ENCODE results near the gene SIL1.

SIL1 gene

DNA sequence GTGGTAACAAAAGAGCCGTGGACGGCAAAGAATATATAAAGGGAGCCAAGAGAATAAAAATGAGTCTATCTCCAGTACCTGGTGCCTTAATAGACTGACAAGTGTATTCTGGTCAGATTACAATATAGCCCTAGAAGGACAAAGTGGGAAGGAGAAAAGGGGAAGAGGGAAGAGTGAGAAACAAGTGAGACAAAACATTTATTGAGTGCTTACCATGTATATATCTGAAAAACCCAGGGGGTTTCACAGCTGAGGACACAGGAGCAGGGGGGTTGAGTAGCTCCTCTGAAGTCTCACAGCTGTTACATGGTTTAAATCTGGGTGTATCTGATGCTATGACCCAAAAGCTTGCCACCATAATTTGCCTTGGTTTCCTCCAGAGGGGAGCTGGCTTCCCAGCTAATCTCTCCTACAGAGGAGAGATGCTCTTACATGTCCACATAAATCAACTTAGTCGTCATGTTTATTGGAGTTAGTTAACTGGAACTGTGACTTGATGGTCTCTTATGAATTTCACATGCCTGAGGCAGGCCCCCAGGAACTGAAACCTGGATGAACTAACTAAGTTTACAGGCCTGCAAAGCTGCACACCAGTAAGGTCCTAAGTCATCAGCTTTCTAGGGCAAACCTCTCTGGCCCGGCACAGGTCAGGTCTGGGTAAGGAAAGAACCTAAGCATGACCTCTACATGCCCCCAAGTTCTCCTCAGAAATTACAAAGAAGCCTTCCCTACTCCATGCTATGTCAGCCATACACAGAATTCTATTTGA, 15.5 kb downstream of the SIL1 start:
- TF ChIP-seq TEAD4 (IDR thresholded peaks at IDR 0.05) (no peak), FOXM1 (IDR thresholded peaks at IDR 0.05; ENCODE audit: borderline replicate concordance, low read depth) (no peak), RAD21 (IDR thresholded peaks at IDR 0.05; ENCODE audit: low read depth) (no peak), CEBPB (IDR thresholded peaks at IDR 0.05) (no peak), TCF12 (IDR thresholded peaks at IDR 0.05; ENCODE audit: low read depth) (no peak), EP300 (IDR thresholded peaks at IDR 0.05; ENCODE audit: borderline replicate concordance) (no peak), YY1 (IDR thresholded peaks at IDR 0.05; ENCODE audit: low read depth) (no peak)
- TF ChIP-seq, protein P1, sequence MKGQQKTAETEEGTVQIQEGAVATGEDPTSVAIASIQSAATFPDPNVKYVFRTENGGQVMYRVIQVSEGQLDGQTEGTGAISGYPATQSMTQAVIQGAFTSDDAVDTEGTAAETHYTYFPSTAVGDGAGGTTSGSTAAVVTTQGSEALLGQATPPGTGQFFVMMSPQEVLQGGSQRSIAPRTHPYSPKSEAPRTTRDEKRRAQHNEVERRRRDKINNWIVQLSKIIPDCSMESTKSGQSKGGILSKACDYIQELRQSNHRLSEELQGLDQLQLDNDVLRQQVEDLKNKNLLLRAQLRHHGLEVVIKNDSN (IDR thresholded peaks at IDR 0.05), result no peak
- TF ChIP-seq, protein P2, sequence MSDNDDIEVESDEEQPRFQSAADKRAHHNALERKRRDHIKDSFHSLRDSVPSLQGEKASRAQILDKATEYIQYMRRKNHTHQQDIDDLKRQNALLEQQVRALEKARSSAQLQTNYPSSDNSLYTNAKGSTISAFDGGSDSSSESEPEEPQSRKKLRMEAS (IDR thresholded peaks at IDR 0.05), result no peak

DNA sequence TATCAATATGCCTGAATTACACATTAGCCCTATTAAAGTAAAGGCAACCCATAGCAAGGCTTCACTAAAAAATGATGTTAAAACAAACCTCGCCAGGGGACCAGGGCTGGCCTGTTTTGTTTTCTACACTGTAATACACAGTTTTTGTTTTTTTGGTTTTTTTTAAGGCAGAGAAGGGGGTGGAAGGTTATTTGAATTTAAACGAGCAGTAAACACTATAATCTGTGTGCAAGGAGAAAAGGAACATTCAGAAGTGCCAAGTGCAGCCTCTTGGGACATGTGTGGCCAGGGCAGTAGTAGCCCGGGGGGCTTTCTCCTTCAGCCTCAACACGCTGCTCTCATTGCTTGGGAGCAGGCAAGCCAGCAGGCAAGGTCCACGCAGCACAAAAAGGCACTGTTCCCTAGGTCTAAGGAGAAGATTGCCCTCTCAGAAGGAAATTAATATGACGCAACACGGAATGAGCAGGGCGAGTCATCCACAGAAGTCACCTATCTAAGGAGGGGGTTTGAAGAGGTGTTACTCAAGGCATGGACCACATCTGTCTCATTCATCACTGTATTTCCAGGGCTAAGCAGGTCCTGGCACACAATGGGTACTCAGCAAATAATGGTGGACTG, 16.2 kb downstream of the SIL1 start:
- TF ChIP-seq CEBPB (IDR thresholded peaks at IDR 0.05), result peak; percentile 72
- TF ChIP-seq TAF1 (IDR thresholded peaks at IDR 0.05; ENCODE audit: low read depth), result no peak

DNA sequence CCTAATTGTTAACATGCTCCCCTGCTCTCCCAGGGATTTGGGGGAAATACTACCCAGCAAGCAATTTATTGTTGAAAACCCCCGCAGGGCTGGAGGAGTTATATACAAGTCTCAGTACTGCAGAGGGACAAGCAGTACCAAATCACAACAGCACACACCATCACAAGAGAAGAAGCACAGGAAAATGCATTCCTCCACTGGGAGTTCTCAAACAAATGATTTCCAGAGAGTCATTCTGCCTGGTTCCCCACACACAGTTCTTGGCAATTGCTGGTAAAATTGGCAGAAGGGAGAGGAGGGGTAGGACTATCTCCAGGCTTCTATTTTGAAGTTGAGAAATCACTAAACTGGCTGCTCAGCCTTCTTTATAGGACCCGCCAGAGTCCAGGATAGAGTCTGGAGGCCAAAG, 16.8 kb downstream of the SIL1 start:
- TF ChIP-seq EGR1 (IDR thresholded peaks at IDR 0.05) (no peak), CEBPB (IDR thresholded peaks at IDR 0.05) (no peak), TAF1 (IDR thresholded peaks at IDR 0.05; ENCODE audit: low read depth) (no peak), TCF12 (IDR thresholded peaks at IDR 0.05; ENCODE audit: low read depth) (no peak), NFIC (IDR thresholded peaks at IDR 0.05) (no peak), CREB1 (IDR thresholded peaks at IDR 0.05; ENCODE audit: low read depth) (no peak), FOXM1 (IDR thresholded peaks at IDR 0.05; ENCODE audit: borderline replicate concordance, low read depth) (no peak), TEAD4 (IDR thresholded peaks at IDR 0.05) (no peak), EP300 (IDR thresholded peaks at IDR 0.05; ENCODE audit: borderline replicate concordance) (no peak), ZBTB7A (IDR thresholded peaks at IDR 0.05; ENCODE audit: low read depth) (no peak), RAD21 (IDR thresholded peaks at IDR 0.05; ENCODE audit: low read depth) (no peak)
- TF ChIP-seq, protein P1 (IDR thresholded peaks at IDR 0.05), result no peak
- TF ChIP-seq, protein P3, sequence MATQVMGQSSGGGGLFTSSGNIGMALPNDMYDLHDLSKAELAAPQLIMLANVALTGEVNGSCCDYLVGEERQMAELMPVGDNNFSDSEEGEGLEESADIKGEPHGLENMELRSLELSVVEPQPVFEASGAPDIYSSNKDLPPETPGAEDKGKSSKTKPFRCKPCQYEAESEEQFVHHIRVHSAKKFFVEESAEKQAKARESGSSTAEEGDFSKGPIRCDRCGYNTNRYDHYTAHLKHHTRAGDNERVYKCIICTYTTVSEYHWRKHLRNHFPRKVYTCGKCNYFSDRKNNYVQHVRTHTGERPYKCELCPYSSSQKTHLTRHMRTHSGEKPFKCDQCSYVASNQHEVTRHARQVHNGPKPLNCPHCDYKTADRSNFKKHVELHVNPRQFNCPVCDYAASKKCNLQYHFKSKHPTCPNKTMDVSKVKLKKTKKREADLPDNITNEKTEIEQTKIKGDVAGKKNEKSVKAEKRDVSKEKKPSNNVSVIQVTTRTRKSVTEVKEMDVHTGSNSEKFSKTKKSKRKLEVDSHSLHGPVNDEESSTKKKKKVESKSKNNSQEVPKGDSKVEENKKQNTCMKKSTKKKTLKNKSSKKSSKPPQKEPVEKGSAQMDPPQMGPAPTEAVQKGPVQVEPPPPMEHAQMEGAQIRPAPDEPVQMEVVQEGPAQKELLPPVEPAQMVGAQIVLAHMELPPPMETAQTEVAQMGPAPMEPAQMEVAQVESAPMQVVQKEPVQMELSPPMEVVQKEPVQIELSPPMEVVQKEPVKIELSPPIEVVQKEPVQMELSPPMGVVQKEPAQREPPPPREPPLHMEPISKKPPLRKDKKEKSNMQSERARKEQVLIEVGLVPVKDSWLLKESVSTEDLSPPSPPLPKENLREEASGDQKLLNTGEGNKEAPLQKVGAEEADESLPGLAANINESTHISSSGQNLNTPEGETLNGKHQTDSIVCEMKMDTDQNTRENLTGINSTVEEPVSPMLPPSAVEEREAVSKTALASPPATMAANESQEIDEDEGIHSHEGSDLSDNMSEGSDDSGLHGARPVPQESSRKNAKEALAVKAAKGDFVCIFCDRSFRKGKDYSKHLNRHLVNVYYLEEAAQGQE (IDR thresholded peaks at IDR 0.05; ENCODE audit: low read depth), result no peak

DNA sequence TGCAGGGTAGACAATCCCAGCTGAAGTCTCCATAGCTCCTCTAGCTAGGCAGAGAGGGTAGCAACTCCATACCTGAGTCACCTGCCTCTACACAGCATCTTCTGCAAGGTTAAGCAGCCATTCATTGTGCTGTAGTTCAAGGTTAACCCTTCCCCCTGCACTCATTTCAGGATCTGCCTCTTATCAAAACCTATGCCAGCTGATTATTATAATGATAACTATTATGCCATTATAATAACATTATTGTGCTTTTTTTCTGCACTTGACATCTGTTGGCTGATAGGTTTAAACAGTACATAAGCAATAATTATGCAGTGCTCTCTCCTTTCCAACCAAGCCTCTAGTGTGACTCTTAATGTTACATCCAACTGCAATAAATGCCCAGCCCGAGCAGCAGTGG, 17.3 kb downstream of the SIL1 start:
- TF ChIP-seq FOXM1 (IDR thresholded peaks at IDR 0.05; ENCODE audit: borderline replicate concordance, low read depth) (no peak), NFIC (IDR thresholded peaks at IDR 0.05) (no peak), ZBTB7A (IDR thresholded peaks at IDR 0.05; ENCODE audit: low read depth) (no peak), EP300 (IDR thresholded peaks at IDR 0.05; ENCODE audit: borderline replicate concordance) (no peak), RAD21 (IDR thresholded peaks at IDR 0.05; ENCODE audit: low read depth) (no peak), EGR1 (IDR thresholded peaks at IDR 0.05) (no peak), TCF12 (IDR thresholded peaks at IDR 0.05; ENCODE audit: low read depth) (no peak)
- TF ChIP-seq, protein P3 (IDR thresholded peaks at IDR 0.05; ENCODE audit: low read depth), result no peak
- TF ChIP-seq, protein P1 (IDR thresholded peaks at IDR 0.05), result no peak

DNA sequence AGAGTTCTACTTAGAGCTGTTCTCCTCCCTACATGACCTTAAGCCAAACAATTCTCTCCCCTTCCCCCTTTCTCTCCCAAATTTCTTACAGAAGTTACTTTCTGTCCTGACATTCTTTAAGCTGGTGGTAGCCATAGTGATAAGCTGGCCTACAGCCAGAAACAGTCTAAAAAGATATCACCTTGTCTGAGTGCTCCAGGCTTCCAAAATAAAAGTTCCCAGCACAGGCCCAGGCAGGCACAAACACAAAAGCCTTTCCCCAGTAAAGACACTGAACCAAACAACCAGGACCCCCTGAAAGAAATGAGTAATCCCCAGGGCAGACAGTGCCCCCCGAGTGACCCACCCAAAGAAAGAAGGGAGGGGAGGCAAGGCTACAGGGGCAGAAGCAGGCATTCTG, 19.2 kb downstream of the SIL1 start:
- TF ChIP-seq TEAD4 (IDR thresholded peaks at IDR 0.05), result no peak
- TF ChIP-seq FOXM1 (IDR thresholded peaks at IDR 0.05; ENCODE audit: borderline replicate concordance, low read depth), result no peak
- no peak for TF ChIP-seq EP300 (IDR thresholded peaks at IDR 0.05; ENCODE audit: borderline replicate concordance)
- peak; percentile 60 for TF ChIP-seq NFIC (IDR thresholded peaks at IDR 0.05)
- no peak for TF ChIP-seq TAF1 (IDR thresholded peaks at IDR 0.05; ENCODE audit: low read depth)
- TF ChIP-seq ZBTB7A (IDR thresholded peaks at IDR 0.05; ENCODE audit: low read depth), result no peak
- TF ChIP-seq, protein P1 (IDR thresholded peaks at IDR 0.05), result no peak
